DMS79 treated with DMSO at 0.1 percent for 48 hours (cell line): ENCODE data around the gene ELFN2.

ENCODE experiments used
- DNase-seq: peaks from one replicate; lab custom pipeline; 2025; lab: John Stamatoyannopoulos, UW

Gene ELFN2

DNA sequence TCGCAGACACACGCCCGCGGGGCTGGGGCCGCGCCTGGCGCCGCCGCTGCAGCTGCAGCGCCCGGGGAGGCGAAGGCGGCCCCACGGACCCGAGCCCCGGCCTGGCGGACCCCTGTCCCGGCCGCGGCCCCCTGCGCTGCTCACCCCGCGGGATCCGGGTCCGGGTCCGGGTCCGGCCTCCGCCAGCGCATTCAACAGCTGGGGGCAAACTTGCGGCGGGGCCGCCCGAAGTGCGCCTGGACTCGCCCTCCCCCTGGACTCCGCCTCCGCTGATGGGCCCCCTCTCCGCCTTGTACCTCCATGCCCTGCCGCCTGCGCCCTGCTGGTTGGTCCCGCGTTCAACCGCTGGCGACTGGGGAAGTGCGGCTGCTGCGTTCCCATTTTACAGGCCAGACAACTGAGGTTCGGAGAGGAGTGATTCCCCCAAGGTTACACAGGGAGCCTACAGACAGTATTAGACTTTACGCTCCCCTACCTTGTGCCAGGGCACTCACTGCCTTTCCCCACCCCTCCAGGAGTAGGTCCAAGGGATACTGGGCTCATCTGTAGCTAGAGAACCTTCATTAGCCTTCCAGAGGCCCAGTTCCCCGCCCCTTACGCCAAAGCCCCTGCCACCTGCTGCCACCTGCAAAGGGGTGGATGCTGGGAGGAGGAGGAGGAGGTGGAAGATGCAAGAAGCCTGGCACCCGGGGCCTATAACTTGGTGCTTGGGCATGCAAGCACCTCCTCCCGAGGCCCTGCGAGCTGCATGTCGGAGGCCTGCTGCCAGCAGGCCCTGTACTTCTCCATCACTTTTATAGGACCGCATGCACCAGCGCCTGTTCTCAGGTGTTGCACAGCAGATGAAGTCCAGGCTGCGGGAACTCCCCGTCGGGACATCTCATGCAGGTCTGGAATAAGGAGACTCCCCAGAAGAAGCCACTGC is 694 bp upstream of the ELFN2 start:
- DNase-seq: no peak

- no peak for DNase-seq
Observed at GRCh38 chr22:37426706-37427134, 559 bp downstream of the ELFN2 start.

DNA sequence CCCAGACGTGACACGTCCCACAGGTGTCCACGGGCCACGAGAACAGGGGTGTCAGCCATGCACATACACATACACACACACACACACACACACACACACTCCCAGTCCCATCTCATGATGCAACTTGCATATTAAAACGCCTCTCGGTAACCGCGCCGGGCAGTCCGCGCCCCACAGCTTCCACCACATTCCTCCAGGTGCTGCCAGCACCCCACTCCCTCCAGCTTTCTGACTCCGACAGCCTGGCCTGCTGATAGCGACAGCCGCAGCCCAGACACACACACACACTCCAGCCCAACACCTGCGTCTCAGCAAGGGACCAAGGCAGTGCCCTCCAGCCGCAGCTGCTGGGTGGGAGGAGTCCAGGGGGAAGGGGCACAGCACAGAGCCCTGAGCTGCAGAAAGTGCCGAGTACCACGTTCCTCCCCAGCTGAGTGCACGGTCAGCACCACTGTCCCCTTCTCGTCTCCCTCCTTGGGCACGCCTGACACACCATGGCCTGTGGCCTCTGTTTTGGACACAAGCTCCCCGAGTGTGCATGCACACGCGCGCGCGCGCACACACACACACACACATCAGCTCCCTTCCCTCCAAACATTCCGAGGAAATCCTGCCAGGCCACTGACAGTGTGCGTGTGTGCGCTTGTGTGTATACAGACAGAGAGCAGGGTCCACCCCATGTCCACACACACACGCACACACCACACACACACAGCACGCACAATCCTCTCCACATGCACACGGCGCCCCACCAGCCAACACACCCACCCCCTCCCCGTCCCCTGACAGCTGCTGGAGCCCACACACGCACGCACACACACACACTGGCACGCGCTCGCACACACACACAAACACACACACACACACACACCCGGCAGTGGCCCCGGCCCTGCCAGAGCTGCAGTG is 1.2 kb downstream of the ELFN2 start:
- DNase-seq: peak; percentile 57

DNA sequence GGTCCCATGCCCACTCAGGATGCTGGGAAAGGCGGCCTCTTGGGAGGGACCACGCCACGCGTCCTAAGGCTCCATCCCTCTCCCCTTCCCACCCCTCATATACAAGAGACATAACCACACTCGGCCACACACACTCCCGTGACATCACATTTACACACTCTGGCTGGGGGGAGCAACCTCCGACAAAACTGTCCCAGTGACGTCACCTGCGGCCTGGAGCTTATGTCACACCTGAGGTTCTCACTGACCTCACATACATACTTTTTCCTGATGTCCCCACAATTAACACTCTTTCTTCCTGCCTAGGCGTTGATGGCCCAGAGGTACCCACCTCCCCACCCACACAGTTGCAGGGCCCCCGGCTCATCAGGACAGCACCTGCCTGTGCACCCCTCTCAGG is 1.9 kb downstream of the ELFN2 start:
- DNase-seq: no peak

DNA sequence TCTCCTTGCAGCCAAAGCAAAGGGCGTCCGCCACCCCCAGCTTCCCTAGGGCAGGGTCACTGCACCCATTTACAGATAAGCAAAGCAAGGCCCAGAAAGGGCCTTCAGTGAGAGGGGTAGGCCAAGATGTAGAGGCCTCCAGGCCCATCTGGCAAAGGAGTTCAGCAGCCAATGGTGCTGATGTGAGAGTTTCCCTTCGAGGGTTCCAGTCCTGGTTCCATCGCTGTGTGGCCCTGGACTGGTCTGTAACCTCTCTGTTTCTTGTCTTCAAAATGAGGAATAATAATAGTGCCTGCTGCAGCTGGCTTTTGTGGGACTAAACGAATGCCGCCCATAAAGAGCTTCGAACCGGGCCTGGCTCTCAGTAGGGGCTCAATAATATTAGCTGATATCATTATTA is 4.0 kb downstream of the ELFN2 start:
- DNase-seq: no peak

- DNase-seq: no peak
Observed at GRCh38 chr22:37421468-37421877, 5.8 kb downstream of the ELFN2 start.

DNA sequence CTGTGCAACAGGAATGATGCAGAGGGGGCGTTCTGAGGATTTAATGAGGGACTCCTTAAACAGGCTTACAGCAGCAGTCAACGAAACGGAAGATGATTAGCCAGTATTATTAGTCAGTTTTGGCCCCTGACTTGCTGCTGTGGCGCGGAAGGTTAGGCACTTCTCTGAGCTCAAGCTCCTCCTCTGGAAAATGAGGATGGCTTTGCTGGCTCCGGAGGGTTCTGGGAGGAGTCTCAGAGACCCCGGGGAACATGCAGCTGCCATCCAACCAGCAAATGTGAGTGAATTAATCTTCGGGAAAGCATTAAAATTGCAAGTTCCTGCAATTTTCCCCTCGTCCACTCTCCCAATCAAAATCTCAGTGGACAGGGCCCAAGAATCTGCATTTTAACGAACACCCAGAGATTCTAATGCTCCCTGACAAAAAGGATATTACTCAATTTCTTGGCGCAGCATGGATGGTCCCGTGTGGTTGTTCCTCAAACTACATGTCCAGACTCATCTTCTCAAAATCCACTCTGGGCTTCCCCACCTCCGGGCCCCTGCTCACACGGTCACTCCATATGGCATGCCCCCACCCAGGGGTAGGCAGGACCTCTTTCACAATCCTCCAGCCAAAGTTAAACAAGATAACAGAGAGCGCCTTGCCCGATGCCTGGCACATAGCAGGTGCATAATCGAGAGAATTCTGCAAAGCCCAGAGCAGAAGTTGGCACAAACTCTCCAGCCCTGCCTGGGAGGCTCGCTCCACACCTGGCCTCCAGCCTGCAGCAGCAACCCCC is 6.4 kb downstream of the ELFN2 start:
- DNase-seq: no peak

DNA sequence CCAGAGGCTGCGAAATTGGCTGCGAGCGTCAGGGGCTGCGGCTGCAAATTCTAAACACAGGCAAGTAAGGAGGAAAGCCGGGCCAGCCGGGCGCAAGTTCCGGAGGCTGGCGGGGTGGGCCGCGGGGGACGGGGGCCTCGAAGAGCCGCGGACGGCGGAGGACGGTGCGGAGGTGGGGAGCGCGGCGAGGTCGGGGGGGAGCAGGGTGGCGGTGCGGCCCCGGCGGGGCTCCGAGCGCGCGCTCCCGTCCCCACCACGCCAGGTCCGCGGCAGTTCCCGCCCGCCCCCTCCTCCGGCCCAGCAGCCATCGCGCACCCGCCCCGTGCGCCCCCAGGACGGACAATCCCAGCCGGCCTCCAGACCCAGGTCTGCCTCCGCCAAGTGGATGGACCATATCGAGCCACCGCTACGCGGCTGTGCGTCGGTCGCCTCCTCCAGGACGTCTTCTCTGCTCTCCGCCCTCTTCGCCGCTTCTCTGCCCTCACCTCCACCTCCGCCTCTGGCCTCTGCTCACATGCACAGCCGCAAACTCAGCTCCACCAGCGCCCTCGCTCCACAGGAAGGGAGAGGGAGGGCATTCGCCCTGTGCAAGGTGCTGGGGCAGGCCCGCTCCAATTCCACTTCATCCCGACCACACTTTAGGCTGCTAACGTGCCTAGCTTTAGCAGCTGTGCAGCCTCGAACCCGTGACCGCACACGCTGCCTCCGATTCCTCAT is 7.2 kb downstream of the ELFN2 start:
- no peak for DNase-seq

GRCh38 chr22:37419370-37419968 is 7.8 kb downstream of the ELFN2 start:
- no peak for DNase-seq

- no peak for DNase-seq
Observed at GRCh38 chr22:37418627-37419369, 8.5 kb downstream of the ELFN2 start.

GRCh38 chr22:37417677-37418348 is 9.5 kb downstream of the ELFN2 start:
- no peak for DNase-seq

GRCh38 chr22:37417264-37417663 is 10.0 kb downstream of the ELFN2 start:
- no peak for DNase-seq

GRCh38 chr22:37416827-37417226 is 10.5 kb downstream of the ELFN2 start:
- DNase-seq: peak; percentile 52

- no peak for DNase-seq
Observed at GRCh38 chr22:37416389-37416788, 10.9 kb downstream of the ELFN2 start.

DNA sequence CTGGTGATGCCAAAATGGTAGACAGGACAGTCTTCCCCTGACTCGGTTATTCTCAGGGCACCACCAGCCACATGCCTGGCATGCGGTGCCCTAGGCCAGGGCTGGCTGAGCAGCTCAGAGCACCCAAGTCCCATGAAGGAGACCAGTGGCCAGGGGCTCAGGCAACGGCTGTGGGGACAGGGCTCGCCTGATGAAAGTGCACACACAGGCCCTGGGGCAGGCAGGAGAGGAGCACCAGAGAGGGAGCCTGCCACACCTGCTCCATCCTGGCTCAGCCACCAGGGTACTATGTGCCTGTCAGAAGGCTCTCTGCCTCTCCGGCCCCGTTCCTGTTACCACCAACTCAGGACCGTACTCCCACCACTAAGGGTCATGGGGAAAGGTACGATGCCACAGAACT is 12.1 kb downstream of the ELFN2 start:
- DNase-seq: no peak

DNA sequence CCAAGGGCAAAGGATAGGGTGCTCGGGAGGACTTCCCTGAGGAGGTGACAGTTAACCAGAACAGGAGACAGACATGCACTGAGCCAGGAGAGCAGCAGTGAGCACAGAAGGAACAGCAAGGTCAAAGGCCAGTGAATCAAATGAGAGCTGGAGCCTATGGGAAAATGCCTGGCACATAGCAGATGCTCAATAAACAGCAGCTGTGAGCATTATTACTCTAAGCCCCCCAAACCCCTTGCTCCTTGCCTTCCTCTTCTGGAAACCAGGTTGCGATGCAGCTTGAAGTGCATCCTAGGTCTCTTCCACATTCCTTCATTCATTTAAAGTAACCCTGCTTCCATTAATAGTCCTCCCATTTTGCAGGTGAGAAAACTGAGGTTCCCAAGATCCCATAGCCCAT is 13.0 kb downstream of the ELFN2 start:
- DNase-seq: no peak

GRCh38 chr22:37413546-37413945 is 13.7 kb downstream of the ELFN2 start:
- DNase-seq: no peak

DNA sequence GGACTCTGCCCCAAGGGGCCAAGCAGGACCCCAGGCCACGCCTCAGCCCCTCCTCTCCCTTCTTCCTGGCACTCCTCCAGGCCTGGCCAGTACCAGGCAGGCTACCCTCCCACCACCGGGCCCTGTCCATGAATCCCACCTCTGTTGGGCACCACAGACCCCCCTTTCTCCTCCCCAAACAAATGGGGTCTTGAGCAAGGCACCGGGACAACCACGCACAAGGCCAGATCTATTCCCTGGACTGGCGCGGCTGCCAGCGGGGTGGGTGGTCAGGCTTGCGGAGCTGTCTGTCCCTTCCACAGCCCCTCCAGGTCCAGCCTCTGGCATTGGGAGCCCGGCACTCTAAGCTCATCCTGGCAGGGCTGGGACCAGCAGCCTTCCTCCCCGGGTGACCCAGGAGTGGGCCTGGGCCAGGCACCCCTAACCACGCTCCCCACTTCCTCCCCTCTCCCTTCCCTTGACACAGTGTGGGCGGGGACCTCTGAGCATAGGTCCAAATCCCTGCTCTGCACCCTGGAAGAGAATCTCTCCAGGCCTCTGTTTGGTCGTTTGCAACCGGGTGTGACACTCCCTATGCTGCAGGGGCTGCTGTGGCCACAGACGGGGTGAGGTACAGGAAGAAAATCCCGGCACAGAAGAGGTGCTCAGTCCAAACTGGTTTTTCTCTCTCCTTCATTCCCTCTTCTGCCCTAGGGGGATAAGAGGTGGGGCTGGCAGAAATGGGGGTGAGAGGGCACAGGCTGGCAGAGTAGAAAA is 14.6 kb downstream of the ELFN2 start:
- peak; percentile 8 for DNase-seq

GRCh38 chr22:37411655-37412054 is 15.6 kb downstream of the ELFN2 start:
- no peak for DNase-seq
